HepG2 (cell line): Measurements from ENCODE around the gene SPATC1L. TPM values are rescaled to one million over a fixed set of nuclear protein-coding genes. Genes with fewer than 3 reads are reported as not detected.

ENCODE experiments used
- ATAC-seq: fragments of 200-7000 bp; cut with Tn5 transposase; 3 replicates; pipeline ENCODE4 v1.9.1; 2020; ENCODE audit warnings: mild to moderate bottlenecking, moderate library complexity
- BruUV-seq: library from RNA; stranded (reverse); fragments of 400-500 nt; replicated peaks from 2 replicates; lab custom pipeline; 2021; lab: Mats Ljungman, UMichigan
- CTCF ChIA-PET: fragments of 300-600 bp; formaldehyde crosslinking; extraction: SDS; loops from one replicate; lab custom pipeline; 2021; ENCODE audit warnings: low total read pairs, inconsistent platforms, low intra/inter-chr PET ratio; lab: Yijun Ruan, JAX
- POLR2A ChIA-PET: fragments of 350-600 bp; sonication (Branson Sonifier 250); formaldehyde crosslinking; loops from one replicate; lab custom pipeline; 2020; ENCODE audit warnings: antibody characterized with exemption, inconsistent platforms; lab: Yijun Ruan, JAX
- DNase-seq: peaks from one replicate; pipeline ENCODE4 v3.0.0-alpha.2; 2015; ENCODE audit warnings: low spot score
- FAIRE-seq: peaks from 3 replicates; lab custom pipeline; 2011; peaks lifted over from hg19 to GRCh38; lab: Jason Lieb, UNC
- H2AFZ ChIP-seq: one replicate; pipeline ENCODE4 v1.6.1; 2011; ENCODE audit warnings: low read length, inconsistent platforms
- H3K27ac ChIP-seq: fragments of 300-600 bp; 3 replicates; pipeline ENCODE4 v1.8.0; 2011; ENCODE audit warnings: mixed run types, mild to moderate bottlenecking, mixed read lengths, low read length, inconsistent platforms; ENCODE audit not compliant: insufficient read depth; ENCODE audit errors: extremely low read length
- H3K27me3 ChIP-seq, 2 experiments: fragments of 200-600 bp in 1 of 2; 2 replicates in 1 of 2; 3 replicates in 1 of 2; pipeline versions ENCODE4 v1.6.0 to v1.8.0; 2011; ENCODE audit warnings: low read length in 2 of 2, mild to moderate bottlenecking in 2 of 2, moderate library complexity in 2 of 2, inconsistent platforms in 1 of 2; ENCODE audit not compliant: insufficient read depth in 2 of 2, control insufficient read depth in 1 of 2
- H3K36me3 ChIP-seq, 2 experiments: fragments of 200-600 bp in 1 of 2; replicated peaks in 1 of 2; 2 replicates in 1 of 2; 3 replicates in 1 of 2; pipeline versions ENCODE4 v1.5.1 to v1.8.0; 2011; ENCODE audit warnings: low read length in 2 of 2, inconsistent platforms in 1 of 2; ENCODE audit not compliant: insufficient read depth in 2 of 2, control insufficient read depth in 1 of 2
- H3K4me1 ChIP-seq: 2 replicates; pipeline ENCODE4 v1.5.1; 2012; ENCODE audit warnings: low read length, inconsistent platforms; ENCODE audit not compliant: insufficient read depth
- H3K4me2 ChIP-seq: 2 replicates; pipeline ENCODE4 v1.6.0; 2011; ENCODE audit warnings: low read depth, low read length, inconsistent platforms
- H3K4me3 ChIP-seq, 3 experiments: fragments of 200-600 bp in 1 of 3; sonication (generic), shearing (Covaris generic) in 1 of 3; replicated peaks in 1 of 3; 2 replicates each; pipeline ENCODE4 v1.5.1; 2011 to 2016; ENCODE audit warnings: low read length in 3 of 3, inconsistent platforms in 2 of 3, low read depth in 2 of 3, mild to moderate bottlenecking in 2 of 3, control low read depth in 1 of 3, mixed read lengths in 1 of 3; ENCODE audit not compliant: insufficient read depth in 1 of 3
- H3K79me2 ChIP-seq: one replicate; pipeline ENCODE4 v1.6.1; 2011; ENCODE audit warnings: low read length, inconsistent platforms; ENCODE audit not compliant: insufficient read depth
- H3K9ac ChIP-seq: 2 replicates; pipeline ENCODE4 v1.6.0; 2011; ENCODE audit warnings: mild to moderate bottlenecking, low read depth, low read length, inconsistent platforms; ENCODE audit not compliant: insufficient read depth
- H3K9me3 ChIP-seq: 2 replicates; pipeline ENCODE4 v1.5.1; 2012; ENCODE audit warnings: mild to moderate bottlenecking, low read length
- H4K20me1 ChIP-seq: 2 replicates; pipeline ENCODE4 v1.6.0; 2011; ENCODE audit warnings: inconsistent platforms, mild to moderate bottlenecking, low read length, moderate library complexity; ENCODE audit not compliant: insufficient read depth
- HOXA3 ChIP-seq: sonication (generic); formaldehyde crosslinking; IDR thresholded peaks from 2 replicates; pipeline ENCODE4 v1.5.0; 2020; ENCODE audit warnings: missing genetic modification reagents
- KAT7 ChIP-seq: IDR thresholded peaks from 2 replicates; pipeline ENCODE4 v1.6.1; 2018; ENCODE audit warnings: borderline replicate concordance, missing compliant biosample characterization
- ZBTB33 ChIP-seq: sonication (generic); formaldehyde crosslinking; IDR thresholded peaks from 2 replicates; pipeline ENCODE4 v1.4.0; 2020; ENCODE audit warnings: missing genetic modification reagents
- ZNF567 ChIP-seq: sonication (generic); formaldehyde crosslinking; IDR thresholded peaks from 2 replicates; pipeline ENCODE4 v1.8.1; 2023; ENCODE audit warnings: mild to moderate bottlenecking, missing genetic modification reagents, borderline replicate concordance
- whole genome bisulfite sequencing: methylation state at CpG from one replicate; pipeline ENCODE4 v1.1.6; 2017; ENCODE audit warnings: low lambda C conversion rate; 5-methylcytosine and 5-hydroxymethylcytosine counted together
- in situ Hi-C: cut with HindIII; loops from 2 replicates; pipeline ENCODE4 v1.10.0; 2017; ENCODE audit warnings: low pct_unique_long_range_greater_than_20kb; ENCODE audit not compliant: extremely low pct_ligation_motif_present
- intact Hi-C: fragments of 100-400 bp; cut with micrococcal nuclease; formaldehyde crosslinking; loops from one replicate; pipeline ENCODE4 v1.10.0; 2022; ENCODE audit not compliant: unreplicated experiment
- polyA plus RNA-seq, 8 experiments: library from polyadenylated mRNA; depleted of rRNA in 3 of 8; stranded (reverse) in 7 of 8; unstranded in 1 of 8; fragments of >200 nt; fragmentation: Illumina TruSeq in 4 of 8; extraction: Trizol in 4 of 8; gene quantifications; 2 replicates each; pipeline versions ENCODE4 v1.2.1 to v1.2.3, GENCODE V29; 2011 to 2016; ENCODE audit warnings: low read depth in 4 of 8, missing spikeins in 1 of 8, mixed read lengths in 1 of 8; ENCODE audit not compliant: insufficient read depth in 1 of 8
- total RNA-seq, 5 experiments: library from RNA; depleted of rRNA; stranded (reverse); fragments of >200 nt; fragmentation: Illumina TruSeq; extraction: Trizol; gene quantifications; 2 replicates each; pipeline ENCODE4 v1.2.3, GENCODE V29; 2016; ENCODE audit warnings: low read depth in 1 of 5

SPATC1L gene
- total and polyA plus RNA-seq, 2 of the 13 experiments (the other 11 are each of a cell fraction or from before 2014, with no cell fraction given): 1.4 to 3.3 TPM

- FAIRE-seq (no peak), ATAC-seq (no peak), DNase-seq (no peak)
- H3K4me2 ChIP-seq: no peak overlapping the region
- no TSS peak for BruUV-seq
- no peak overlapping the region for H2AFZ ChIP-seq
- WGBS: 80% methylated on average over 31 of the region's 72 CpGs
- TF ChIP-seq HOXA3 (CRISPR knock-in tag) (0 out of 2 replicates have a peak, but pooled peaks have one; percentile 21), ZBTB33 (0 out of 2 replicates have a peak, but pooled peaks have one; percentile 10), KAT7 (CRISPR knock-in tag) (no peak), ZNF567 (CRISPR knock-in tag) (no peak)
- no peak overlapping the region for H3K4me3 ChIP-seq
- no peaks in the 10 kb centered on the region for H3K9me3 ChIP-seq
- H4K20me1 ChIP-seq: no peaks in the 10 kb centered on the region
- intact Hi-C loops: no loop called here
- ChIA-PET POLR2A (no interaction called here), CTCF (no interaction called here)
- in situ Hi-C loops: no loop called here
- no peak overlapping the region for H3K9ac ChIP-seq
- H3K4me1 ChIP-seq: peaks cover 13% of the 10 kb centered on the region
- H3K36me3 ChIP-seq: no peaks in the 10 kb centered on the region
- no peak overlapping the region for H3K27ac ChIP-seq
- no peaks in the 10 kb centered on the region for H3K79me2 ChIP-seq
- no peaks in the 10 kb centered on the region for H3K27me3 ChIP-seq
These were observed 22.3 kb downstream of the SPATC1L start for GRCh38 chr21:46161633-46162592.
